ENCODE measurements around the gene NPIPB8.

GRCh38 chr16:28590384-28591340 is 47.2 kb upstream of the NPIPB8 start:
- no peak for TF ChIP-seq MTF2 (CRISPR knock-in tag; IDR thresholded peaks at IDR 0.05; ENCODE audit: borderline replicate concordance)
- TF ChIP-seq NFYC (CRISPR knock-in tag; IDR thresholded peaks at IDR 0.05), result no peak
- TF ChIP-seq FOSL2 (CRISPR knock-in tag; IDR thresholded peaks at IDR 0.05), result no peak
- TF ChIP-seq, protein P1, sequence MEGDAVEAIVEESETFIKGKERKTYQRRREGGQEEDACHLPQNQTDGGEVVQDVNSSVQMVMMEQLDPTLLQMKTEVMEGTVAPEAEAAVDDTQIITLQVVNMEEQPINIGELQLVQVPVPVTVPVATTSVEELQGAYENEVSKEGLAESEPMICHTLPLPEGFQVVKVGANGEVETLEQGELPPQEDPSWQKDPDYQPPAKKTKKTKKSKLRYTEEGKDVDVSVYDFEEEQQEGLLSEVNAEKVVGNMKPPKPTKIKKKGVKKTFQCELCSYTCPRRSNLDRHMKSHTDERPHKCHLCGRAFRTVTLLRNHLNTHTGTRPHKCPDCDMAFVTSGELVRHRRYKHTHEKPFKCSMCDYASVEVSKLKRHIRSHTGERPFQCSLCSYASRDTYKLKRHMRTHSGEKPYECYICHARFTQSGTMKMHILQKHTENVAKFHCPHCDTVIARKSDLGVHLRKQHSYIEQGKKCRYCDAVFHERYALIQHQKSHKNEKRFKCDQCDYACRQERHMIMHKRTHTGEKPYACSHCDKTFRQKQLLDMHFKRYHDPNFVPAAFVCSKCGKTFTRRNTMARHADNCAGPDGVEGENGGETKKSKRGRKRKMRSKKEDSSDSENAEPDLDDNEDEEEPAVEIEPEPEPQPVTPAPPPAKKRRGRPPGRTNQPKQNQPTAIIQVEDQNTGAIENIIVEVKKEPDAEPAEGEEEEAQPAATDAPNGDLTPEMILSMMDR (CRISPR knock-in tag; IDR thresholded peaks at IDR 0.05), result no peak
- no peak for TF ChIP-seq TGIF2 (CRISPR knock-in tag; IDR thresholded peaks at IDR 0.05)
- no peak for TF ChIP-seq HDAC1 (CRISPR knock-in tag; IDR thresholded peaks at IDR 0.05)
- no peak for TF ChIP-seq JUND (CRISPR knock-in tag; IDR thresholded peaks at IDR 0.05)
- TF ChIP-seq EZH2 (conservative IDR thresholded peaks at IDR 0.05; ENCODE audit: low read depth, low read length), result no peak
- no peak for TF ChIP-seq ETS1 (CRISPR knock-in tag; IDR thresholded peaks at IDR 0.05)
- TF ChIP-seq BHLHE40 (IDR thresholded peaks at IDR 0.05; ENCODE audit: low read length), result no peak
- no peak for TF ChIP-seq CHD2 (IDR thresholded peaks at IDR 0.05; ENCODE audit: low read depth, low read length)

All from HepG2 (cell line).